NCI-H2029 treated with DMSO at 0.1 percent for 48 hours (cell line): Measurements from ENCODE around the gene PDE4B.
"Not testable (repeated sequence)": the region's sequence is repeated elsewhere in the genome, so short reads cannot be mapped to it uniquely, and the experiment has no call there.

Experiments used
- DNase-seq: peaks from one replicate; lab custom pipeline; 2025; lab: John Stamatoyannopoulos, UW

PDE4B gene

DNA sequence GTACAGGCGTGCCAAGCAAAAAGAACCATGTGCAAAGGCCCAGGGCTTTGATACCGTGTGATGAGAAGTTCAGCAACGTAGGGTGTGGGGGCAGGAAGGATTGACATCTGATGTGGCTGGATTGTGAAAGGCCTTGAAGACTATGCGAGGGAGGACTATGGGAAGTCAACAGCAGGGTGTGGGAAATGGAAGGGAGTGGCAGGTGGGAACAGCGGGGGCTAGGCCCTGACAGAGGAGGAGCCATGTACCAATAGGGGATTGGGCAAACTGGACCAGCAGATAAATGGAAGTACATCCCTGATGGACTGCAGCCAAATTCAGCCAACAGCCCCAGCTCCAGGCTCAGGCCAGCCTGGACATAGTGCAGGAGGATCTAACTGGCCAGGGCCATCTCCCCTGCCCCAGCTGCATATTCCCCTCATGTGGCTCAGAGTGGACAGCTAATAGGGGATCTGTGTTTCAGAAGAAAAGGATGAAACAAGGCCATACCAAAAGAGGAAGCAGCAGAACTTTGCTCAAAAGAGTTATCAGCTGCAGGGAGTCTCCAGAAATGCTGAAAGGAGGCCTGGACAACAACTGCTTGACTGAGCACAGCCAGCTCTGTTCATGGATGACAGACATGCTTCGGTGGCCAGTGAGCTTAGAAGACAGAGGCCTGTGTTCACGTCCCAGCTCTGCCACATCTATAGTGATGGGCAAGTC lies 601.0 kb downstream of the PDE4B start:
- DNase-seq, result no peak

DNA sequence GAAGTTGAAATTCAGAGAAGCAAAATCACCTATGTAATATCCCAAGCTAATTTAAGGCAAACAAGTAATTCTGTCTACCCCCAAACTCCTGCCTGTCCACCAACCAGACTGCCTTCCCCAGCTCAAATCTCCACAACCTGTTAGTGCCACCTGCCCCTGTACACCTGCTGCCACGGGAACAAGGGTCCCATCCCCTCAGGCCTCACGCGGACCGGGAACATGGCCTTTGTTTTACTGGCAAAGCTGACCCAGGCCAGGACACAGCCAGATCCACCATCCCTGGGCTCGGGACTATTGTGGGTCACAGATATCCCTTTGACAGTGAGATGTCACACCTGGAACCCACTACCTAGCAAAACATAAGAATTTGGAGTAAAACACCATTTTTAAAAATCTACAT lies 601.9 kb downstream of the PDE4B start:
- no peak for DNase-seq

DNA sequence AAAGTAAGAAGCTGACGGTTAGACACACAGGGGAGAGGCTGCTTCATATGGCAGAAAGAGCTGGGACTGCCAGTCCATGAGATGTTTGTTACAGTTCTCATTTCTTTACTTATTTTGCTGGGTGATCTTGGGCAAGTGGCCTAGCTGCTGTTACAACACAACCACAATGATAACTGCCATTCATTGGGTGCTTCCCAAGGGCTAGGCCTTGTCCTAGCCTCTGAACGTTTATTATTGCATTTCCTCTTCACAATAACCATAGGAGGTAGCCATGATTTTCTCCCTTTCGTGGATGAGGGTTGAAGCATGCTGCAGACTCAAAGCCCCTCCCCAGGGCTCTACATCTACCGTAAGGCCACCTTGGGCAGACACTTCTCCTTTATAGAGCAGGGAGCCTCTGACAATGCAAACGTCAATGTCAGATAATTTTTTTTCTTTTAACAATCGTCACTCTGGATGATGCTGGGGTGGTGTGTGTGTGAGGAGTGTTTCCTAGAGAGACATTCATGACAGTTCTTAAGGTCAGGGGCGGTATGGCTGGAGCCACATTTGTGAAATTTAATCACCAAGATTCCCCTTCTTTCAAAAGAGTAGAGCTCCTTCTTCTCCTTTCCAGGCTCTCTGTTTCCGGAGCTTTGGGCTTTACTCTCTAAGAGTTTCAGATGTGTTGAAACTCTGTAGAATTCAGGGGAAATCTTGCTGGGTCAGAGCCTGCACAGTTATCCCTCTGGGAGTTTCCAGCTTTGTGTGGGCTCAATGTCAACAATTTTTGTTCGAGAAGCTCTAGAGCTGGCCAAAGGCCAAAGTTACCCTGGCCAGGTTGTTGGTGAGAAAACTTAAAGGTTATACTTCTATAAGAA lies 602.7 kb downstream of the PDE4B start:
- no peak for DNase-seq

DNA sequence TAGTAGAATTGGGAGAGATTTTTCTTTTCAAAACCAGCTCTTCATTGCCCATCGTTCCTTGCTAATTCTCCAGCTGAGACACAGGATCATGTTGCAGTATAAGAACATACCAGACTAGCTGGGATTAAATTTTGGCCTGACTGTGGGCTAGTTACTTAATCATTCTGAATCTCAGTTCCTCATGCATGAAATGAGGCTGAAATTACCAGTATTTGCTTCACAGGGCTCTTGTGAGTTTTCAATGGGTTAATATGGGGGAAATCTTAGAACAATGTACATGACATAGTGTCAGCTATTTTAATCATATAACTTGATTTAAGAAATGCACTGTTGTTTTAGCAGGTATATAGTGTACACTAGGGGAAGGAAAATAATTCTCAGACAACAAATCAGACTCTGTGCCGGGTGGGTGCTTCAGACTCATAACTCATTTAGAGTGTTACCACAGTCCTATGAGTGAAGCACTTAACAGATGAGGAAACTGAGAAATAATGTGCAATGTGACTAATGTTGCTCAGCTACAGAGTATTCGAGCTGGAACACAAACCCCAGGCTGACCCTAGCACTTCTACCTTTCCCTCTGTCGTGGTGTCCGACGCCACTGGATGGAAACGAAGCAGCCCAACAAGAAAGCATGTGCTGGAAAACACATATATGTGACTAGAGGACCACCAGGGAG lies 603.7 kb downstream of the PDE4B start:
- no peak for DNase-seq

DNA sequence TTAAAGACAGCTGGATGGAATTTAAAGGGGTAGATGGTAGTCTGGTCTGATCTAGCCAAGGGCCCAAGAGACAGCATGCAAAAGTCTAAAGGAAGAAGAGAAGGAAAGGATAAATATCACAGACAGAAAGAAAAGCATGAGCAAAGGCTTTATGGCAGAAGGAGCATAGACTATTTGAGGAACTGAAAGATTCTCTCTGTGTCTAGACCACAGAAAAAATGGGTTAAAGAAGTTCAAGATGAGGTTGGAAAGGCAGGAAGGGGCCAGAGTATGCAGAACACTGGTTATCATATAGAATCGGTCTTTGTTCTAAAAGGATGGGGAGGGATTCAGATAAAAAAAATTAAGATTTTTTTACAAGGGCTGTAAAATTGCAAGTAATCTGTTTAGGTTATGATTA lies 604.5 kb downstream of the PDE4B start:
- no peak for DNase-seq

DNA sequence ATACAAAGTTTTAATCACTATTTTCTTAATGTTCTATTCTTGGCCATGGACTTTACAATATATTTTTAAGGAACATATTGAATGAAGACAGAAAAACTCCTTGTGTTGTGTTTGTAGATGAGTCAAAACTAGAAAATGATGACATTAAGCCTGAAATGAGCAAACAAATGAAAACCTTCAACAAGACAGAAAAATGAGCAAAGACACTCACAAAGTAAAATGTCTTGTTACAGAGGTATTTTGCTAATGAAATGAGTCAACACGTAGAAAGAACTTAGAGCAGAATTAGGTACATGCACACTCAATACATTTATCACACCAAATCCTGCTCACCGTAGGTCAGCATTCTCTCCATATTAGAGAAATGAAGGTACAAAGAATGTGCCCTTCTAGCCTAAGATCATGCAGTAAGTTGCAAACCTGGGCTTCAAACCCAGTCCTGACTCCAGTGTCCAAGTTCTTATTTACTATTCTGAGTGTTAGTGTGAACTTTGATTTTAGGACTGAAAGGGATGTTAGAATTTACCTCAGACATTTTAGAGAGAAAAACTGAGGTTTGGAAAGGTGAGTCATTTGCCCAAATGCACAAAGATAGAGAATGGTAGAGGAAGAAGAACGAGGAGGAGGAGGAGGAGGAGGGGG lies 607.3 kb downstream of the PDE4B start:
- no peak for DNase-seq

DNA sequence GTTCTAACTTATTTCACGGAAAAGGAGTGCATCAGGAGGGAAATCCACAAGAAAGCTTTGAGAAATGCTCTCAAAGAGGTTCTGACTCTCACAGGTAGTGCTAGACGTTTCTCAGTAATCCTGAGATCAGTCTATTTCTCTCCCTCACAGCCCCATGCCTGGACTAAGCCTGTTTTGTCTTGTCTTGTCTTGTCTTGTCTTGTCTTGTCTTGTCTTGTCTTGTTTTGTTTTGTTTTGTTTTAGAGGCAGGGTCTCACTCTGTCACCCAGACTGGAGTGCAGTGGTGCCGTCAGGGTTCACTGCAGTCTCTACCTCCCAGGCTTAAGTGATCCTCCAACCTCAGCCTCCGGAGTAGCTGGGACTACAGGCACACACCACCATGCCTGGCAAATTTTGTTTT lies 608.0 kb downstream of the PDE4B start:
- DNase-seq, result no peak

DNA sequence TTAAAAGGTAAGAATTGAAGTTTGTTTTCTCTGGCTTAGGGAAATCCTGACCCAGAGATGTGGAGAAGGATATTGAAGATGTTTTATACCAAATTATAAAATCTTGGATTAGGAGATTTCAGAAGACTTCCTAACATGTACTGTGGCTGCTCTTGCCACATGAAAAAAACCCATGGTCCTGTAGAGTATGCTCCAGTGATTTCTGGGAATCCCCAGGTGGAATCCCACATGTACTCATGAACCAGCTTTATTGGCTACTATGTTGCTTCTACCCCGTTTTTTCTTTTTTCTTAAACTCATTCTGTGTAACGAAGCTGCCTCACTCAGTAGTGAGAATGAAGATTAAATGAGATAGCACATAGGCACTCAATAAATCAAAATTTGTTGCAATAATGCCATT lies 608.5 kb downstream of the PDE4B start:
- DNase-seq, result no peak

DNA sequence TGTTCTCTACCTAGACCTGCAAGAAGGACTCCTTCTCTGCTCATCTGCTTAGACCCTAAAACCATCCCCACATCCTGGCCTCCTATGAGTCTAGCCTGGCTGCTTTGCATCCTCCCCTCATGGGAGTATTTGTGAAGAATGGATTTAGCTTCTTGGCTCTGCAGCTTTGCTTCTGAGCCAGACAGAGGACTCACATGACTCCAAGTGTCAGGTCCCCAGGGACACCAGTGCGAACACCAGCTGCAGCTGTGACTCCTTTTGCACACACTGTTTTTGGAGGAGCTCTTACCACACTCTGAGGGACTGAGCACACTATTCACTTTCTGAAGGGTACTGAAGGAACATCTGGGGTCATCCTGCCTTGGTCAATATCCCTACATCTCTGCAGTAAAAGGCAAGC lies 609.5 kb downstream of the PDE4B start:
- DNase-seq, result no peak

DNA sequence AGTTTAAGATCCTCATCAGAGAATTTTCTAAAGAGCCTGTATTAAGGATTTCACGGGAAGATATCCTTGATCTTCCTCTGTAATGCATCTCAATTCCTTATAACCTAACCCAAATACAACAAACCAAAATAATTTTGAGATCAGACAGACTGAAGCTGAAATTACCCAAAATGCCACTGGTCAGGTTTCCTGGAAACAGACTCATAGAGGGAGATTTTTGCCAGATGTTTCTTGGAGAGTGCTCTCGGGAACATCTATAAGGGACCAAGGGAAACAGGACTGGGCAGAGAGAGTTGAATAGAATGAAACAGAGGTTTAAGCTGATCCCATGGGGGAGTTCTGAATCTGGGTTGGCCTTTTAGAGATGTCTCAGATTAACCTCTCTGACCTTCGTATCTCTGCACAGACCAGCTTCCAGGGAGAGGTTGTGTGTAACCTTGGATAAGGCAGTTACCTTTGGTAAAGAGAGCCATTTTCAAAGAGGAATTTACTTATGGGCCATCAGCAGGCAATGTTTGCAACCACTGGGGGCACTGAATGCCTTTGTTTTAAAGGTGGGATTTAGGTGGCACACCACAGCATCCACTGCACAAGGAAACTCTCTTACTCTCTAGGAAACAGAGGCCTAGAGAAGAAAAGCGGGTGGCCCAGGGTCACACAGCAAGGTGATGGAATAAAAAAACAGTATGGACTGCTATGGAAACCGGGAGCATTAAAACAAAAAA lies 610.5 kb downstream of the PDE4B start:
- no peak for DNase-seq

DNA sequence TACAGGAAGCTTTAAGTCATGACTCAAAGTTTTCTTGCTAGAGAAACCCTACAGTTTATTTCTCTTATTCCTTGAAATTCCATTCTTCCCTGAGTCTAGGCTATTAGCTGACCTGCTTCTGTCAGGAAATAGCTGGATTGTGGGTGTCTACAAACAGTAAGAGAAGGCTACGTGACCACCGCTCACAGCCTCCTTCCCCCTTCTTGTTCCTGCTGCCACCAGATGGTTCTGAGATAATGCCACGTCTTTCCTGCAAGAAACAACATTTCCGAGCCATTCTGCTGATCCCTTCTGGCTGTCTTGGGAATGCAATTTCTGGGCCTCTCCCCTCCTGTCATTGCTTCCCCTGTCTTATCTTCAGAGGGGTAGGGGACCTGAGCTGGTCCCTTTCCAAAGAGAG lies 612.4 kb downstream of the PDE4B start:
- DNase-seq, result no peak

DNA sequence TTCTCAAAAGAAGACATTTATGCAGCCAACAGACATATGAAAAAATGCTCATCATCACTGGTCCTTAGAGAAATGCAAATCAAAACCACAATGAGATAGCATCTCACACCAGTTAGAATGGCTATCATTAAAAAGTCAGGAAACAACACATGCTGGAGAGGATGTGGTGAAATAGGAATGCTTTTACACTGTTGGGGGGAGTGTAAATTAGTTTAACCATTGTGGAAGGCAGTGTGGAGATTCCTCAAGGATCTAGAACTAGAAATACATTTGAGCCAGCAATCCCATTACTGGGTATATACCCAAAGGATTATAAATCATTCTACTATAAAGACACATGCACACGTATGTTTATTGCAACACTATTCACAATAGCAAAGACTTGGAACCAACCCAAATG lies 618.8 kb downstream of the PDE4B start:
- not testable (repeated sequence) for DNase-seq

DNA sequence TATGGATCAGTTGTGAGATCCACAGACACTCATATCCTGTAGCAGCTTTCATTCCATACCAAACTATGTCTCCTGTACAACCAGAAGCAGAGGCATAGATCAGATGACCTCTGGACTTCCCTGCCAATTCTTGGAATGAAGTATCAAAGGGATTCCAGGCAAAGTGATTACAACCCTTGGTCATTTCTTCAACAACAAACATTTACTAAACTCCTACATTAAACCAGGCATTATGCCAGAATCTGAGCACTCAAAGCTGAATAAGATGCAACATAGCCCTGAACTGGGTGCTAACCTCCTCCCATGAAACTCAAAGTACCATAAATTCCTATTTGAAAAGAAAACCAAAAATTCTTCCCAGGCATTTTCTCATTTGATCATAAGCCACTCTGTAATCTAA lies 620.0 kb downstream of the PDE4B start:
- no peak for DNase-seq

DNA sequence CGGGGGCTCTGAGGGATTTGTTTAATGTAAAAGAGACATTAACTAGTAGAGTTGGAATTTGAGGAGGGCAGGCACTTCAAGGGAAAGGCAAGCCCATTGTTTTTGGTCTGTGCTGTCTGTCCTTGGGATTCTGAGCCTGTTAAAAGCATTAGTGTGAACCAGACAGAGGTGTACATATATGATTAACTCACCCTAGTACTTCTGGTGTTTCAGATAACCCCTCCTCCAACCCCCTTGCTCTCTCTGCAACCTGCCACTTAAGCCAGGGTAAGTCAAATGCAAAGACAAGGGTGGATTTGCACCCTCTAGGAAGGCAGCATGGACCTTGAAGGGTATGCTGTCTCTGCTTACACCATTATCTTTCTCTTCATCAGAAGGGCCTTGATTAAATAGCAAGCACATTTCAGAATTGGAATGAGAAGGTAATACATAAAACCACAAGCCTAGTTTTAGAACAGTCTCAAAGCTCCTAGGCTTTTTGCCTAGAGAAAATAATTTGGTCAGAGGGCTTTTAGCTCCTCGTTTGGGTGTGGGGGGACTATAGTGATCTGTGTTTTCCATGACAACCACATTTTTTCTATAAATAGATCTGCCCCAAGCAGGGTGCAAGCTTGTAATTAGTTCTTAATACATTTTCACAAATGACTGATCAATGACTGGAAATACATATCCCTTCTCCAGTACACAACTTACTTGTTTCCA lies 620.6 kb downstream of the PDE4B start:
- no peak for DNase-seq

DNA sequence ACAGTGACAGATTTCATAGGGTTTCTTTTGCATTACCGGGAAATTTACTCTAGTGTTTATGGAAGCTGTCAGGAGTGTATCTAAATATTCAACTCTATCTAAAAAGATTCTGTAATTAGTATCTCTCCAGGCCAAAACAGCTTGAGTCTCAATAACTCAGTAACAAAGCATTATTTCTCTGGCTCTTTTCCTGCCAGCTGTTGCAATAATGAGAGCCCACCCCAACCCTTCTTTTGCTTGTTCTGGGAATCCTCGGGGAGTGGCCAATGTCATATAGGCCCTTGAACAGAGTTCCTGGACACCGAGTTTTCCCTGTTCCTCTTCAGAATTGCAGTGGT lies 621.1 kb downstream of the PDE4B start:
- DNase-seq, result no peak

DNA sequence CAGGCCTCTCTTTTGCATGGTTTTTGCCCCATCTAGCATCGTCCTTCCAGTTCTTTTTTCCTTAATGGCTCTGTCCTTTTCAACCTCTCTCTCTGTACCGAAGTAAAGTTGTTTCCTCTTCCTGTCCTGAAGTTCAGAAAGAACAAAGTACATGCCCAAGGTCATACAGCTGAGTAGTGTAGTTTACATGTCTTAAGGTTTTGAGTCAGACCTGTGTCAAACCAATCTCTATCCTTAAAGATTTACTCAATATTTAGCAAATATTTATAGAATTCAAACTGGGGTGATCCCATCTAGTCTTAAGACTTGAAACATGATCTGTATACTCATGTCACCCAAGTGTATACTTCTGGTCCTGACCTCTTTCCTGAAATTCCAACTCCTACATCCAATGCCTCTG lies 622.6 kb downstream of the PDE4B start:
- no peak for DNase-seq

DNA sequence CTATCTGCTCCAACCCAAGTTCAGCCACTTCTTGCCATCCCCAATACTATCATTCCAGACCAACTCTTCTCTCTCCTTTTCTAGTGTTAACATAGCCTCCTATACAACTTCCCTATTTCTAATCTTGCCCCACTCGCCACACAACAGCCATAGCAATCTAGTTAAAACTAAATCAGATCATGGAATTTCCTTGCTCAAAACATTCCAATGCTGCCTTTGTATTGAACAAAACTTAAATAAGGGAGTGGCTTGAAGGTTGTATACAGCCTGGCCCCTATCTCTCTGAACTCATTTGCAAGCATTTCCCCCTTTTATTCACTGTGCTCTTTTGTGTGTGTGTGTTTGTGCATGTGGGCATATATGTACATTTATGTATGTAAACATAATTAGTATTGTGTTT lies 623.2 kb downstream of the PDE4B start:
- DNase-seq, result no peak

DNA sequence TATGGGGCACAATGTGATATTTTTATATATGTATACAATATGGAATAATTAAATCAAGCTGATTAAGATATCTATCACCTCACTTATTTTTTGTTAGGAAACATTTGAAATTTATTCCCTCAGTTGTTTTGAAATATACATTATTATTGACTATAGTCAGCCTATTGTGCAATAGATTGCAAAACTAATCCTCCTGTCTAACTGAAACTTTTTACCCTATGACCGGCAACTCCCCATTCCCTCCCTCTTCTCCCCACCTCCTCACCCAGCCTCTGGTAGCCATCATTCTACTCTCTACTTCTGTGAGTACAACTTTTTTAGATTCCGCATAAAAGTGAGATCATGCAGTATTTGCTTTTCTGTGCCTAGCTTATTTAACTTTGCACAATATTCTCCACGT lies 623.6 kb downstream of the PDE4B start:
- DNase-seq, result no peak

DNA sequence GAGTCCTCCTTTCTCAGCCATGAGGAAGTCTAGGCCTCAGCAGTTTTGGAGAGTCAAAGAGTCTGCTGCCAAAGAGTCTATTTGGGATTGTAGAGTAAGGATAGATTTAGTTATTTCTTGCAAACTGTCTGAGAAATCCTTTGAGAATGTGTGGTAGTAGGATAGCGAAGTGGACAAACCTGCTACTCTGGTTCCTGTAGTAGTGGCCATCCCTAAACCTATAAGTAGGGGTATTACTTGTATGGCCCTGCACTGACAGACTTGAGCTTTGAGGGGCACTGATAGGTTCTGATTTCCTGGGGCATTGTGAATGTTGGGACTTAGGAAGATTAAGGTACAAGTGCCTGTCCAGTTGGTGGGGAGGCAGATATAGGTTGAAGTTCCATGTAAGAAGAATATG lies 625.3 kb downstream of the PDE4B start:
- no peak for DNase-seq

DNA sequence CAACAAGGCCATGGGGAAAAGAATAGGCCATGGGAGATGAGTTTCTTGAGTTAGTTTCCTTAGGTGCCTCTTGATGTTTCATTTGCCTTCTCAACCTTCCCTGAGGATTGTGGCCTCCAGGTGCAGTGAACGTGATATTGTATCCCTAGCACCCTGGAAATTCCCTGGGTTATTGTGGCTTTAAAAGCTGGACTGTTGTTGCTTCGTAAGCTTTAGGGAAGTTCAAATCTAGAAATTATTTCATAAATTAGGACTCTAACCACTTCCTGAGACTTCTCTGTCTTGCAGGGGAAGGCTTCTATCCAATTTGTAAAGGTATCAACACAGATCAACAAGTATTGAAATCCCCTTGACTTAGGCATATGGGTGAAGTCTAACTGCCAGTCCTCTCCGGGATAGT lies 627.5 kb downstream of the PDE4B start:
- not testable (repeated sequence) for DNase-seq

DNA sequence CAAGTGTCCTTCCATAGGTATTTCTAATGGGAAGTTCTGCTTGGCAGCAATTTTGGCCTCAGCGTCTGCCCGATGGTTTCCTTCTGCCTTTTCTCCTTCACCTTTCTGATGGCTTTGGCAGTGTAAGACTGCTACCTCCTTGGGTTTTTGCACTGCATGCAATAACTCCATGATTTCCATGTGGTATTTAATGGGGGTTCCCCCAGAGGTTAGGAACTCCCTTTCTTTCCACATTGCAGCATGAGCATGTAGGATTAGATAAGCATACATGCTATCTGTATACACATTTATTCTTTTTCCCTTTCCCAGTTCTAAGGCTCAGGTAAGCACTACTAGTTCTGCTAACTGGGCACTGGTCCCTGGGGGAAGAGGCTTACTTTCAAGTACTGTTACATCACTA lies 628.2 kb downstream of the PDE4B start:
- DNase-seq, result not testable (repeated sequence)
